ENCODE measurements around the gene PLB1.

The PLB1 gene

DNA sequence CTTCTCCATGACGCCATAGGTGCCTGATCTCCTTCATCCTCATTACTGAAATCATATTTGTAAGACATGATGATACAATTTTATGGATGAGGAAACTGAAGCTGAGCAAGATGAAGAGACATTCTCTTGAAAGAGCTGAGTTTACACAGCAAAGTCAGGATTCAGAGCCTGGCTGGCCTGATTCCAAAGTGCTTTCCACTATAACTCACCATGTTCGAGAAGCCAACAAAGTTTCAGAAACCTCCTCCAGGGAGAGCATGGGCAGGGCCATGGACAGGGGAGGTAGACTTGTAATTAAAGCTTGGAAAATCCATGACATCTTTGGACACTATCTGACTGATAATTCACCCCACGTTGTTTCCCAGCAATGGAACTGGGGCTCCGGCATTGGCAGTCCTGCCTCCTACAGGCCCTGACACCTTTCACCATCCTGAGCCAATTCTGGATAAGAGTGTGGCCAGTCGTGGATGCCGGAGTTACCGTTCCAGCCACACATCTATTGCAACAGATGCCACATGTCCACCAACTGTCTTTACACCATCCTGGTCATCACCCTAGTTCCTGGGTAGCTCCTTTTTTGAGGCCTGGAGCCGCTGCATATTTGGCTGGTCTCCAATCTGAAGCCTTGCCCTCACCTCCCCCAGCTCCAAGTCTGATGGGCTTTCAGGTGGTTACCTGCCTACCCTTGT is 170.8 kb downstream of the PLB1 start:
- no peaks in the 10 kb centered on the region for H3K9me2 ChIP-seq (ENCODE audit: low read depth, low read length)
- no peaks in the 10 kb centered on the region for H3K9me3 ChIP-seq (ENCODE audit: low read length)
- H3K79me2 ChIP-seq (ENCODE audit: insufficient read depth, low read length), result no peaks in the 10 kb centered on the region
- H4K20me1 ChIP-seq (ENCODE audit: insufficient read depth, low read length), result no peaks in the 10 kb centered on the region
- no peak overlapping the region for H3K9ac ChIP-seq (ENCODE audit: low read length)
- no peak overlapping the region for H3K4me2 ChIP-seq (ENCODE audit: low read length)
- H3K4me1 ChIP-seq (ENCODE audit: insufficient read depth, low read length, severe bottlenecking), result no peaks in the 10 kb centered on the region
- no peak overlapping the region for H2AFZ ChIP-seq (ENCODE audit: low read length)
- H3K27me3 ChIP-seq (ENCODE audit: insufficient read depth, low read length), result 0 out of 2 replicates have a peak, but pooled peaks cover 9% of the 10 kb centered on the region
- no peaks in the 10 kb centered on the region for H3K36me3 ChIP-seq (ENCODE audit: insufficient read depth, low read length)
- no peak for TF ChIP-seq EZH2 (IDR thresholded peaks at IDR 0.05; ENCODE audit: borderline replicate concordance, low read length)
- TF ChIP-seq, protein P1, sequence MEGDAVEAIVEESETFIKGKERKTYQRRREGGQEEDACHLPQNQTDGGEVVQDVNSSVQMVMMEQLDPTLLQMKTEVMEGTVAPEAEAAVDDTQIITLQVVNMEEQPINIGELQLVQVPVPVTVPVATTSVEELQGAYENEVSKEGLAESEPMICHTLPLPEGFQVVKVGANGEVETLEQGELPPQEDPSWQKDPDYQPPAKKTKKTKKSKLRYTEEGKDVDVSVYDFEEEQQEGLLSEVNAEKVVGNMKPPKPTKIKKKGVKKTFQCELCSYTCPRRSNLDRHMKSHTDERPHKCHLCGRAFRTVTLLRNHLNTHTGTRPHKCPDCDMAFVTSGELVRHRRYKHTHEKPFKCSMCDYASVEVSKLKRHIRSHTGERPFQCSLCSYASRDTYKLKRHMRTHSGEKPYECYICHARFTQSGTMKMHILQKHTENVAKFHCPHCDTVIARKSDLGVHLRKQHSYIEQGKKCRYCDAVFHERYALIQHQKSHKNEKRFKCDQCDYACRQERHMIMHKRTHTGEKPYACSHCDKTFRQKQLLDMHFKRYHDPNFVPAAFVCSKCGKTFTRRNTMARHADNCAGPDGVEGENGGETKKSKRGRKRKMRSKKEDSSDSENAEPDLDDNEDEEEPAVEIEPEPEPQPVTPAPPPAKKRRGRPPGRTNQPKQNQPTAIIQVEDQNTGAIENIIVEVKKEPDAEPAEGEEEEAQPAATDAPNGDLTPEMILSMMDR (IDR thresholded peaks at IDR 0.05; ENCODE audit: low read length), result no peak
- H3K27ac ChIP-seq (ENCODE audit: low read depth, low read length, poor library complexity, severe bottlenecking), result no peak overlapping the region
- no peak overlapping the region for H3K4me3 ChIP-seq (ENCODE audit: low read depth, low read length, poor library complexity, severe bottlenecking)
- no peaks in the 10 kb centered on the region for H3F3A ChIP-seq (ENCODE audit: insufficient read depth, low read length)

DNA sequence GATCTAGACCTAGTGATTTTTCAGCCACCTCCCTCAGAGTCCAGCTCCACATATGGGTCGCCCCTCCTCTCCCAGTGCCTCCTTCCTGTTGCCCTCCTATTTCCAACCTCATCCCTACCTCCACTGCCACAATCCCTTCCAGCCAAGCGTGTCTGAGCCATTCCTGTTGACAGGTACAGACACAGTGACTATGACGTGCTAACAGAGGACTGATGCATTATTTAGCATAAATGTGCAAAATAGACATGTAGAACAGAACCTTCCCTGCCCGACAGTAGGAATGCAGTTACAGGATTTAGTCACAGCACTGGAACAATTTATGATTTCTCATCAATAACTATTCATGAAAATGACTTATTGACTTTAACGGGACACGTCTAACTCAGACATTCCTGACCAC is 171.4 kb downstream of the PLB1 start:
- Histone ChIP-seq H3K27me3 (ENCODE audit: insufficient read depth, low read length) (0 out of 2 replicates have a peak, but pooled peaks cover 9% of the 10 kb centered on the region), H3K27ac (ENCODE audit: low read depth, low read length, poor library complexity, severe bottlenecking) (no peak overlapping the region), H3K4me3 (ENCODE audit: low read depth, low read length, poor library complexity, severe bottlenecking) (no peak overlapping the region), H3K9me3 (ENCODE audit: low read length) (no peaks in the 10 kb centered on the region), H3K79me2 (ENCODE audit: insufficient read depth, low read length) (no peaks in the 10 kb centered on the region), H3K4me1 (ENCODE audit: insufficient read depth, low read length, severe bottlenecking) (no peaks in the 10 kb centered on the region), H3K9me2 (ENCODE audit: low read depth, low read length) (no peaks in the 10 kb centered on the region), H3K36me3 (ENCODE audit: insufficient read depth, low read length) (no peaks in the 10 kb centered on the region), H3K9ac (ENCODE audit: low read length) (no peak overlapping the region), H3F3A (ENCODE audit: insufficient read depth, low read length) (no peaks in the 10 kb centered on the region), H3K4me2 (ENCODE audit: low read length) (no peak overlapping the region), H2AFZ (ENCODE audit: low read length) (no peak overlapping the region), H4K20me1 (ENCODE audit: insufficient read depth, low read length) (no peaks in the 10 kb centered on the region)
- TF ChIP-seq EZH2 (IDR thresholded peaks at IDR 0.05; ENCODE audit: borderline replicate concordance, low read length), result no peak
- TF ChIP-seq, protein P1 (IDR thresholded peaks at IDR 0.05; ENCODE audit: low read length), result no peak

DNA sequence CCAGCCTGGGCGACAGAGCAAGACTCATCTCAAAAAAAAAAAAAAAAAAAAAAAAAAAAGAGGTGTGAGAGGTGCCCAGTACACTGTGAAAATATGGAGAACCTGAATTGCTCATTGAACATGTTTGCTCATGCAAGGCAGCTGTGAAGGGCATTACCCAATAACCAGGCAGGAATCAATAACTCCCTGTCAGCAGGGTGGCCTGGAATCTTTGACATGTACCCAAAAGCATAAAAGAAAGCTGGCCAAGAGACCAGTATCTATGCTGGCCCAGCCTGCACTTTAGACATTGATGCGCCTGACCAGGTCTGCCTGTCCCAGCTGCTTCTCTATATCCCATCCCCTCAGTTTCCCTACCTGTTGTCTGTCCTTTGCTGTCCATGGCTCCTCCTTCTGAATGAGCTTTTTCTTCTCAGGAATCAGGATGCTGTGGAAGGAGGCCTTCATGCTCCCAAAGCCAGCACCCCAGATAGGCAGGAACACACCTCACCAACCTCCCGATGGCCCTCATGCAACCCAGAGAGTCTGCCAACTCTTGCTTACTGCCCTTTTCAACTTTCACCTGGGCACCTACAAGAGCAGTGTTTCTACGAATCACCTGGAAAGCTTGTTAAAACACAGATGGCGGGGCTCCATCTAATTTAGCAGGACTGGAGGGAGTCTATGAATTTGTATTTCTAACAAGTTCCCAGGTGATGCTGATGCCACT is 172.4 kb downstream of the PLB1 start:
- Histone ChIP-seq H3K36me3 (ENCODE audit: insufficient read depth, low read length) (no peaks in the 10 kb centered on the region), H3K9me2 (ENCODE audit: low read depth, low read length) (no peaks in the 10 kb centered on the region), H2AFZ (ENCODE audit: low read length) (no peak overlapping the region), H3K9me3 (ENCODE audit: low read length) (no peaks in the 10 kb centered on the region), H3K4me1 (ENCODE audit: insufficient read depth, low read length, severe bottlenecking) (no peaks in the 10 kb centered on the region), H3K27me3 (ENCODE audit: insufficient read depth, low read length) (0 out of 2 replicates have a peak, but pooled peaks cover 5% of the 10 kb centered on the region), H3K4me3 (ENCODE audit: low read depth, low read length, poor library complexity, severe bottlenecking) (no peak overlapping the region), H3K9ac (ENCODE audit: low read length) (no peak overlapping the region), H4K20me1 (ENCODE audit: insufficient read depth, low read length) (no peaks in the 10 kb centered on the region), H3K79me2 (ENCODE audit: insufficient read depth, low read length) (no peaks in the 10 kb centered on the region), H3K4me2 (ENCODE audit: low read length) (no peak overlapping the region), H3K27ac (ENCODE audit: low read depth, low read length, poor library complexity, severe bottlenecking) (no peak overlapping the region), H3F3A (ENCODE audit: insufficient read depth, low read length) (no peaks in the 10 kb centered on the region)
- no peak for TF ChIP-seq EZH2 (IDR thresholded peaks at IDR 0.05; ENCODE audit: borderline replicate concordance, low read length)
- TF ChIP-seq, protein P1 (IDR thresholded peaks at IDR 0.05; ENCODE audit: low read length), result no peak

All from OCI-LY1 (cell line).